PFSK-1 (cell line): Measurements from ENCODE around the gene PRKAR1B.

Source experiments
- FOXP2 ChIP-seq: optimal IDR thresholded peaks from 2 replicates; pipeline ENCODE3; 2011; ENCODE audit warnings: borderline replicate concordance, control low read depth, inconsistent platforms; ENCODE audit not compliant: insufficient read depth; ENCODE audit errors: extremely low read length, extremely low read depth
- POLR2AphosphoS5 ChIP-seq: IDR thresholded peaks from 2 replicates; pipeline ENCODE4 v1.6.1; 2012; ENCODE audit warnings: low read depth, mild to moderate bottlenecking, control low read depth, low read length, moderate library complexity
- REST ChIP-seq, 2 experiments: IDR thresholded peaks; 2 replicates each; pipeline versions ENCODE4 v1.6.1 to v1.8.0; 2011 to 2012; ENCODE audit warnings: low read depth in 2 of 2, low read length in 2 of 2, control low read depth in 1 of 2, inconsistent platforms in 1 of 2, mild to moderate bottlenecking in 1 of 2, moderate library complexity in 1 of 2; ENCODE audit not compliant: insufficient read depth in 1 of 2
- SIN3A ChIP-seq: IDR thresholded peaks from 2 replicates; pipeline ENCODE4 v1.6.1; 2012; ENCODE audit warnings: mild to moderate bottlenecking, low read length, moderate library complexity, borderline replicate concordance; ENCODE audit not compliant: insufficient read depth
- TAF1 ChIP-seq: IDR thresholded peaks from 2 replicates; pipeline ENCODE4 v1.6.1; 2012; ENCODE audit warnings: low read length, control low read depth, borderline replicate concordance; ENCODE audit not compliant: insufficient read depth

Gene PRKAR1B

GRCh38 chr7:508461-509170 is 218.5 kb downstream of the PRKAR1B start:
- no peak for TF ChIP-seq POLR2AphosphoS5
- TF ChIP-seq SIN3A, result no peak

- no peak for TF ChIP-seq POLR2AphosphoS5
- no peak for TF ChIP-seq REST (IDR thresholded peaks at IDR 0.05; ENCODE audit: insufficient read depth in 1 of 2, low read depth in 2 of 2, low read length in 2 of 2)
Observed at GRCh38 chr7:507623-508300, 219.3 kb downstream of the PRKAR1B start.

- no peak for TF ChIP-seq POLR2AphosphoS5
- no peak for TF ChIP-seq TAF1
- no peak for TF ChIP-seq REST (IDR thresholded peaks at IDR 0.05; ENCODE audit: insufficient read depth in 1 of 2, low read depth in 2 of 2, low read length in 2 of 2)
- TF ChIP-seq FOXP2, result no peak
- TF ChIP-seq SIN3A, result no peak
Observed at GRCh38 chr7:506921-507622, 220.0 kb downstream of the PRKAR1B start.

GRCh38 chr7:506391-506831 is 220.7 kb downstream of the PRKAR1B start:
- TF ChIP-seq POLR2AphosphoS5 (no peak), SIN3A (no peak), REST (IDR thresholded peaks at IDR 0.05; ENCODE audit: insufficient read depth in 1 of 2, low read depth in 2 of 2, low read length in 2 of 2) (no peak), FOXP2 (no peak), TAF1 (no peak)

- TF ChIP-seq FOXP2, result no peak
- no peak for TF ChIP-seq REST (IDR thresholded peaks at IDR 0.05; ENCODE audit: insufficient read depth in 1 of 2, low read depth in 2 of 2, low read length in 2 of 2)
Observed at GRCh38 chr7:505171-505570, 221.9 kb downstream of the PRKAR1B start.
